ES-I3 (cell line): ENCODE measurements around the gene NDUFB3.

Source experiments
- H3K36me3 ChIP-seq: 2 replicates; pipeline ENCODE4 v1.6.1; 2013; ENCODE audit warnings: mild to moderate bottlenecking, low read length, control low read depth, moderate library complexity; ENCODE audit not compliant: insufficient read depth
- H3K4me1 ChIP-seq: 2 replicates; pipeline ENCODE4 v1.6.1; 2013; ENCODE audit warnings: mild to moderate bottlenecking, control low read depth, low read length; ENCODE audit not compliant: insufficient read depth
- H3K9ac ChIP-seq: 2 replicates; pipeline ENCODE4 v1.6.1; 2013; ENCODE audit warnings: low read depth, mild to moderate bottlenecking, low read length, moderate library complexity
- H3K9me3 ChIP-seq: 2 replicates; pipeline ENCODE4 v1.6.1; 2013; ENCODE audit warnings: mild to moderate bottlenecking, low read length, moderate library complexity; ENCODE audit not compliant: control insufficient read depth, insufficient read depth

The NDUFB3 gene

DNA sequence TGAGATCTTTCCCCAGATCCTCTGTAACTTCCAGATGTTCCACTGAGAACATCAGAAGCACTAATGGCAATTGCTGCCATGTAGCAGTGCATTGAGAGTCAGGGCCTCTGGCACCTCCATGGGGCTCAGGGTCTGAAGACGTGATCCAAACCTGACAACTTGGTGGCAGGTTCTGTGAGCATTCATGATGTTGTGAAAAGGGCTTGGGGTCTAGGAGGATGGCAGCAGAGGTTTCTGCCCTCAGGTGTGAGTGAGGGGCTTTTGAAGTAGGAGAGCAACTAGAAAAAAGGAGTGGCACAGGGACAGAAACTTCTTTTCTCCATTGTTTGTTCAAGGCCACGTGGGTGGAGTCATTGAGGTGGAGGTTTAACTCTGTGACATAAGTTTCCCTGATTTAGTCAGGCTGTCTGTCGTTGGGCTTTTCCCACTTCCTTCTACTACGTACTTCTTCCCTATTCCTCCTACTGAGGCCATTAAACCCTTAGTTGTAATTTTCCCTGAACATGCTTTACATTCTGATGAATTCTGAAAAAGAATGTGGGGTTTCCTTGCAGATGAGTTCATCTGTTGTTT, 57.2 kb downstream of the NDUFB3 start:
- Histone ChIP-seq H3K9me3 (no peaks in the 10 kb centered on the region), H3K4me1 (peaks cover 37% of the 10 kb centered on the region), H3K9ac (no peak overlapping the region; the same call in 1 of the 2 replicates), H3K36me3 (no peaks in the 10 kb centered on the region)

- H3K9ac ChIP-seq: no peak overlapping the region
- peaks cover 33% of the 10 kb centered on the region for H3K4me1 ChIP-seq
- no peaks in the 10 kb centered on the region for H3K9me3 ChIP-seq
- no peaks in the 10 kb centered on the region for H3K36me3 ChIP-seq
Observed at GRCh38 chr2:201130524-201131186, 58.9 kb downstream of the NDUFB3 start.

DNA sequence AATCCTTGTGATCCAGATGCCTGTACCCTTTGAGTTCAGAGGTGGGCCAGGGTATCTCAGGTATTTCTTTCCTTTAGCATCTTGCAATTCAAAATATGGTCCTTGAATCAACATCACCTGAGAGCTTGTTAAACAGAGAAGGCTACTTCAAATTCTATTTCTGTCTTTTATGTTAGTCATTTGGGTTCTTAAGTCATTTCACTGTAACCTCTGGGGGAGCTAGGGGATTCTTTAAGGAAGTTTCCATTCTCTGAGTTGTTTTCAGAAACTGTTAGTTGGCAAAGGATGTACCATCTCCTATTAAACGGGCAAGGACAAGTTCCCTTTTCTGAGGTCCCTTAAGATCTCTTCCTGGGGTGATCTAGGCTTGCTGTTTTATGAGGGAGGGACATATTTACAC, 60.7 kb downstream of the NDUFB3 start:
- H3K9me3 ChIP-seq: no peaks in the 10 kb centered on the region
- peaks cover 24% of the 10 kb centered on the region for H3K4me1 ChIP-seq
- no peak overlapping the region for H3K9ac ChIP-seq
- no peaks in the 10 kb centered on the region for H3K36me3 ChIP-seq
